GM18870 (cell line): ENCODE data around the gene HINFP.
"Not testable (repeated sequence)": the region's sequence is repeated elsewhere in the genome, so short reads cannot be mapped to it uniquely, and the experiment has no call there.

Experiments
- ATAC-seq: cut with Tn5 transposase; IDR thresholded peaks from one replicate; pipeline ENCODE4 v1.9.1; 2021; ENCODE audit warnings: moderate library complexity; ENCODE audit not compliant: unreplicated experiment

The HINFP gene

DNA sequence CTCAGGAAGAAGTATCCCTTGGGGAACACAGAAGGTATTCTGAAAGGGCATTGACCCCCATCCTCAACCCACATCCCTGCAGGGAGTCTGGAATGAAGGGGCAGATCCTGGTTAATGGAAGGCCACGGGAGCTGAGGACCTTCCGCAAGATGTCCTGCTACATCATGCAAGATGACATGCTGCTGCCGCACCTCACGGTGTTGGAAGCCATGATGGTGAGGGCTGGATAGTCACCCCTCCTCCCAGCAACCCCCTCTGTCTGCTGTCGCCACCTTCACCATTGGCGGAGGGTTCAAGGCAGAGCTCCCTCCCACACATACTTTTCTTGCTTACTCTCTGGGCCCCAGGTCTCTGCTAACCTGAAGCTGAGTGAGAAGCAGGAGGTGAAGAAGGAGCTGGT lies 32.8 kb downstream of the HINFP start:
- ATAC-seq, result no peak

DNA sequence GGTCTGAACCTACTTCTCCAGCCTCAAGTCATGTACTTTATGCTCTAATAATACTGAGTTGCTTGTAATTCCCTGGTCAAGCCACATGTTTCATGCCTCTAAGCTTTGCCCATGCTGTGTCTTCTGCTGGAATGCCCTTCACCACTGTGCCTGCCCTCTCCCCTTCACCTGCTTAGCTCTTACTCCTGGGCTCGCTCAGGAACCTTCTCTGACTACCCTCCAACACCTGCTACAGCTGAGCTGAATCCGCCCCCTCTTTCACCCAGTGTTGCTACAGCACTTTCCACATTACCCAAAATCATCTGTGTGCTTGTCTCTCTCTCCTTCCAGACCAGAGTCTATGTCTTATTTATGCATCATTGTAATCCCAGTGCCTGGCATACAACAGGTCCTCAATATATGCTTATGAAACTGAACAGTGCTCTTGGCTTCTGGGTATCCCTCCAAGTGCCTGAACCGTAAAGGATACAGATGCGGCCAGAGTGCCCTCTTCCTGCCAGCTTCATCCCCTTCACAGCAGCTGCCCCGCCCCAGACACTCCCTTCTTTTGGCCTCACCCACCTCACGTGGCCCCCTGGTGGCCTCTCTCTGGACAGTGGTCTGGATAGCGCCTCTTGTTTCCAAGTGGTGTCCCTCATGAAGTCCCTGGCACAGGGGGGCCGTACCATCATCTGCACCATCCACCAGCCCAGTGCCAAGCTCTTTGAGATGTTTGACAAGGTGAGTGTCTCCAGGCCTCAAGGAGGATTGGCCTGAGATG lies 34.5 kb downstream of the HINFP start:
- ATAC-seq, result no peak

DNA sequence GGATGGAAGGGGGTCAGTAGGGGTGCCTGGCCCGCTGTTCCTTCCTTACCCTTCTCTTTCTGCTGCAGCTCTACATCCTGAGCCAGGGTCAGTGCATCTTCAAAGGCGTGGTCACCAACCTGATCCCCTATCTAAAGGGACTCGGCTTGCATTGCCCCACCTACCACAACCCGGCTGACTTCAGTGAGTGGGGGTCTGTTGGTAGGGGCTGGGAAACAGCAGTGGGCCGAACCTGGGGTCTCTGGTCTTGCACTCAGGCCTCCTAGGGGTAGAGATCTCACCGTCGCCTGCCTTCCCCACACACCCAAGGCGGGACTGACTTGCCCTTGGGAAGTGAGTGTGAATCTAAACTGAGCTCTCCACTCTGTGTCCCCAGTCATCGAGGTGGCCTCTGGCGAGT lies 35.1 kb downstream of the HINFP start:
- ATAC-seq, result no peak

DNA sequence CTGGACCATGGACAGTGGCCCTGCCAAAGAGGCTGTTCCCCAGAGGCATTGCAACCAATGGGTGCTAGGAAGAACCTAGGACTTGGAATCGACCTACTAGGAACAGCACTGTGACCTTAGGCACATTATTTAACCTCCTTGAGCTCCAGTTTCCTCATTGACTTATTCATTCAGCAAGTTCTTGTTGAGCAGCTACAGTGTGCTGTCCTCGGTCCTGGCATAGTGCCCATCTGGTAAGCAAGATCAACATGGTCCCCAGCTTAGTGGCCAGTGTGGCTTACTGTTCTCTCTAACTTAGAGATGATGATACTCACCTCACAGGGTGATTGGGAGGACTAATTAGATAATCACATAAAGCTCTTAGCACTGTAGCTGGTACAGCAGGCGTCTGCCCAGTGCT lies 35.7 kb downstream of the HINFP start:
- ATAC-seq, result no peak

DNA sequence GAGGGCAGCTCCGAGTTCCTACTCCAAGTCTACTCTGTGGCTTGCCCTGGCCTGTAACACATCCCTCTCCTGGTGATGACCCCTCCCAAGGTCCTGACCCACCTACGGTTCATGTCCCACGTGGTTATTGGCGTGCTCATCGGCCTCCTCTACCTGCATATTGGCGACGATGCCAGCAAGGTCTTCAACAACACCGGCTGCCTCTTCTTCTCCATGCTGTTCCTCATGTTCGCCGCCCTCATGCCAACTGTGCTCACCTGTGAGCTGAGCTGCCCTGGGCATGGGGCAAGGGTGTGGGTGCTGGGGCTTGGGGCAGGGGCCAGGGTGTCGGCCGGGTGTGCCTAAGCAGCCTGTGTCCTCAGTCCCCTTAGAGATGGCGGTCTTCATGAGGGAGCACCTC lies 37.1 kb downstream of the HINFP start:
- ATAC-seq, result no peak

DNA sequence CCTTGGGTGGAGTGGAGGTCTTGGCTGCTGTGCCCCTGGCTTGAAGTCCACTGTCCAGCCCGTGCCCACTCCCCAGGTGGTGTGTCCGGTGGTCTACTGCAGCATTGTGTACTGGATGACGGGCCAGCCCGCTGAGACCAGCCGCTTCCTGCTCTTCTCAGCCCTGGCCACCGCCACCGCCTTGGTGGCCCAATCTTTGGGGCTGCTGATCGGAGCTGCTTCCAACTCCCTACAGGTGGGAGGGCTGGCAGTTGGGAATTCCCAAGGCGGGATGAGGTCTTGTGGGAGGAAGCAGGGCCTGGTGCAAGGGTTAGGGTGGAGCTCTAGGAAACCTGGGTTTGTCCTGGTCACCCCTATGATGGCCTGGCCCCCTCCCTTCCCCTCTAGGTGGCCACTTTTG lies 38.8 kb downstream of the HINFP start:
- ATAC-seq, result no peak

DNA sequence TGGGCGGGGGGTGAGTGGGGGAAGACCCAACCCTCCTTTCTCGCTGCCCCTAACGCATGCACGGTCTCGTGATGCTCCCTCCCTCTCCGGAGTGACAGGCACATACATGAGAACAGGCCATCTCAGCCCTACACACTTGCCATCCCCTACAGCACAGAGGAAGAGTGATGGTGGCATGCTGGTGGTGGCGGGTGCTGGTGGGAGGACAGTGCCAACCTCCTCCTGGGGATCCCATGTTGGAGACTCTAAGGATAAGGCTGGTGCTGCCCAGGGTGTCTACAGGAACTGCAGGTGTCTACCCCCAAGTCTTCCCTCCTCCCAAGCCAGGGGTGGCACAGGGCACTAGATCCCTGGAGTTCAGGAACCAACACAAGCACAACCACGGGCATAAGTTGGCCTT lies 40.5 kb downstream of the HINFP start:
- no peak for ATAC-seq

DNA sequence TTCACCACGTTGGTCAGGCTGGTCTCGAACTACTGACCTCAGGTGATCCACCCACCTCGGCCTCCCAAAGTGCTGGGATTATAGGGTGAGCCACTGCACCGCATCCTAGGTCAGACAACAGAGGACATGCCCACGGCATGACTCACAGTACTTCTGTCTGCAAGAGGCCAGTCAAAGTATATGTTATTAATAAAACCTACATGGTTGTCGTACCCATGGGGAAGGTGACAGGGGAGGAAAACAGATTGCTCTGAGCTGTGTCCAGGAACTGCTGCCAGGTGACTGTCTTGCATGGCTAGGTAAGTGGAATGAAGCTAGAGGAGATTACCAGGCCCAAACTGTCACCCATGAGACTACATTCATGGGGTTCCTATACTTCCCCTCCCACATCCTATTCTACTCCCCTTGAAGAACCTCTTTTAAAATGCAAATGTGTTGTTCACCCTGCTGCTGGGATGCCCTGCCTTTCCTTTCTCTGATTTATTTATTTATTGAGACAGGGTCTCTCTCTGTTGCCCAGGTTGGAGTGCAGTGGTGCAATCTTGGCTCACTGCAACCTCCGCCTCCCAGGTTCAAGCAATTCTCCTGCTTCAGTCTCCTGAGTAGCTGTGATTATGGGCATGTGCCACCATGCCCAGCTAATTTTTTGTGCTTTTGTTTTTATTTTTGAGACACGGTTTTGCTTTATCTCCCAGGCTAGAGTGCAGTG lies 45.1 kb downstream of the HINFP start:
- ATAC-seq, result no peak

DNA sequence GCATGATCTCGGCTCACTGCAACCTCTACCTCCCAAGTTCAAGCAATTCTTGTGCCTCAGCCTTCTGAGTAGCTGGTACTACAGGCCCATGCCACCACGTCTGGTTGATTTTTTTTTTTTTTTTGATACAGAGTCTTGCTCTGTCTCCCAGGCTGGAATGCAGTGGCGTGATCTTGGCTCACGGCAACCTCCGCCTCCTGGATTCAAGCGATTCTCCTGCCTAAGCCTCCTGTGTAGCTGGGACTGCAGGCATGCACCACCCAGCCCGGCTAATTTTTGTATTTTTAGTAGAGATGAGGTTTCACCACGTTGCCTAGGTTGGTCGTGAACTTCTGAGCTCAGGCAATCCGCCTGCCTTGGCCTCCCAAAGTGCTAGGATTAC lies 45.7 kb downstream of the HINFP start:
- not testable (repeated sequence) for ATAC-seq

DNA sequence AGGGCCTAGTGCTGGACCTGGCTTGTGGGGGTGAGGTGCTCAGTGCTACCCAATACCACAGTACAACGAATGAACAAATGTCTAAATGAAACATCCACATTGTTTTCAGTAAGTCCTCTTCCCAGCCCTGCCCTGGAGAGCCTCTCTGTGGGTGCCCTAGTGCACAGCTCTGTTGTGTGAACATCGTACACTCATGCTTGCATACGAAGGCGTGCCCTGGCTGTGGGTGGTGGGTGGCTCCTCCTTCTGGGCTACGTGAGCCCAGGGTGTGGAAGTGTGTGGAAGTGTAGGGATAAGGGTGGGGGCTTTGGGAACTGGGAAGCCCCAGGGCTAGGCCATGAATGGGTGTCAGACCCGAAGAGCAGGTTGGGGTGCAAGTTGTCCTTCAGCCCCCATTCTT lies 46.6 kb downstream of the HINFP start:
- ATAC-seq, result no peak

DNA sequence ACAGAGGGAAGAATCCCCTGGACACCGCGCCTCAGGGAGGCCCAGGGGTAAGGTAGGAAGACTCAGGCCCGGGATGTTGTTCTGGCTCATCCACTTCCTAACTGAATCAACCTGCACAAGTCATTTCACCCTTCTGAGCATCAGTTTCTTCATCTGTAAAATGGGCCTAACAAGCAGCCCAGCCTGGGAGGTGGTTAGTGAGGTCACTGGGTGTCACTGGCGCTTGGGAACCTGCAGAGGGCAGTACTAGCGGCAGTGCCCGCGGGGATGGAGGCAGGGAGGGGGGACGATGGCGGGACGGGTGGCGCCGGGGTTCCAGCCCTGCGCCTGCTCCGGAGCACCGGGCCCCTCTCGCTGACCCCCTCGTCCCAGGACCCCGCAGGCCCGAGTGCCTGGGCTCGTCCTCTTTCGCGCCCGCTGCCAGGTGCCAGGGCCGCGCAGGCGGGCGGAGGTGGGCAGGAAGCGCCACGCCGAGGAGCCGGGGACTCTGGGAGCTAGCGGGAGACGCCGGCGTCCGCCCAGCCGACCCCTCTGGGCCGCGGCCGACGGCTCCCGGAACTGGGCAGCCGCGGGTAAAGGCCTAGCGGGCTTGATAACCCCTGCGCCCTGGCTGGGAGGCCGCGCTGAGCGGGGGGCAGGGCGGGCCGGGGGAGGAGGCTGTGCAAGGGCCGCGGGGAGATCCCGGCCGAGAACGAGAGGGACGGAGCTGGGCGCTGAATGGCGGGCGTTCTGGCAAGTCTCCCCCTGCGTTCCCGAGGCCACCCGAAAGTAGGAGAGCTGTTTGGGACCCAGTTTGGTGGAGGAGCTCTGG lies 47.3 kb downstream of the HINFP start, which contains the start of gene NLRX1:
NLRX1 (plus strand) TSS at position 255 of the 811 bp plus-strand sequence. CDS start 2,679 bp downstream, outside the sequence.
- no peak for ATAC-seq

DNA sequence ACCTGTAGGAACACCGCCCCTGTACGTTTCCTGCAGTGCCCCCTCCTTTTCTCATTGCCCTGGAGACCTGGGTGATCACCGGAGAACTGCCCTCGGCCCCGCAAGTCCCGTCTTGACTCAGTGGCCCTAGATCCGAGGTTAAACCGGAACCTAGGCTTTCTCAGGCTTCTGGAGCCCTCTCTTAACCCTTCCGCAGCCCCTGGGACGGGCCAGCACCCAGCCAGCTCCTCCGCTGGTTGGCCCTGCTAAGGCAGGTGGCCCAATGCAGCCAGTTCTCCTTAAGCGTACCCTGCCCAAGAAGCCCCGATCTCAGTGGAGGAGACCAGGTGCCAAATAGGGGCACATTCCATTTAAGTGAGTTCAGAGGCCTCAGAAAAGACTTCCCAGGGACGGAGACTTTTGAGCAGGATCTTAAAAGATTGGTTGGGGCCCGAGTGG lies 47.9 kb downstream of the HINFP start:
- ATAC-seq, result no peak

DNA sequence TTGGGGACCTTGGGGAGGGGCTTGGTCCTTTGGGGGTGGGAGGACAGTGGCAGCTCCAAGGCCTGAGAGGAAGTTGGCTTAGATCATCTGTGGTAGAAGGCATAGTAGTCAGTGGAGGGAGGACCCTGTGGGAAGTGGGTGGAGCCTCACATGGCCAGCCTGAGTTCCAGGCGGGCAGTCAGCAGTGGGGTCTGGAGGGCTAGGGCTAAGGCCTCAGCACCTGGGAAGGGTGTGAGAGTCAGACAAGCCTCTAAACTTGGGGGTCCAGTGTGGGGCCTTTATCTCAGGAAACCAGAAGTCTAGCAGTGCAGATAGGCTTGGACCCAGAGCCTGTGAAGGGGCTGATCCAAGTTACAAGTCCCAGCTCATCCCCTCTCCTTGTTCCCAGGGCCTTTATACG lies 51.1 kb downstream of the HINFP start:
- ATAC-seq, result no peak

DNA sequence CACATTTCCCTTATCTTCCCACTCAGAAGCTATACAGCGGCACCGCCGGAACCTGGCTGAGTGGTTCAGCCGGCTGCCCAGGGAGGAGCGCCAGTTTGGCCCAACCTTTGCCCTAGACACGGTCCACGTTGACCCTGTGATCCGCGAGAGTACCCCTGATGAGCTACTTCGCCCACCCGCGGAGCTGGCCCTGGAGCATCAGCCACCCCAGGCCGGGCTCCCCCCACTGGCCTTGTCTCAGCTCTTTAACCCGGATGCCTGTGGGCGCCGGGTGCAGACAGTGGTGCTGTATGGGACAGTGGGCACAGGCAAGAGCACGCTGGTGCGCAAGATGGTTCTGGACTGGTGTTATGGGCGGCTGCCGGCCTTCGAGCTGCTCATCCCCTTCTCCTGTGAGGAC lies 52.1 kb downstream of the HINFP start:
- no peak for ATAC-seq

DNA sequence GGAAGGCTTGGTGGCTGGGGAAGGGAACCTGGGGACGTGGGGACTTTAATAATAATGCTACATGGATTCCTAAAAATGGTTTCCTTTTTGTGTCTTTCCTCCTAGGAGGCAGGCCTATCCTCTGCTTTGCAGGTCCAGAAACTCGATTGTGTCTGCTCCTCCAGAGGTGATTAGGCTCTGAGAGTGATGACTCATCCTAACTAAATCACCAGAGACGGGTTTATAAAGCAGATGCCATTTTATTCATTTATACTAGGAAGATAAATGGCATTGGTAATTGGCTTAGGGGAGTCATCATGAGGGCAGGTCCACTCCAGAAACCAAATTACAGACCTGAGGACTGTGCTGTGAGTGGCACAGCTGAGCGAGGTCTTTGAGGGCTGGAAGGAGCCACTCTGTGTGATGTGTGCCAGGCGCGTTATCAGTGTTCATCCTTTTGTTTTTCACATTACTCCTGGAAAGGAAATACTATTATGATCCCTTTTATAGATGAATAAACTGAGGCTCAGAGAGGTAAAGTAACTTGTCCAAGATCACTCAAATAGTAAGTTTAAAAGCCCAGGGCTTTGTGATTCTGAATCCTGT lies 54.2 kb downstream of the HINFP start:
- ATAC-seq, result no peak

DNA sequence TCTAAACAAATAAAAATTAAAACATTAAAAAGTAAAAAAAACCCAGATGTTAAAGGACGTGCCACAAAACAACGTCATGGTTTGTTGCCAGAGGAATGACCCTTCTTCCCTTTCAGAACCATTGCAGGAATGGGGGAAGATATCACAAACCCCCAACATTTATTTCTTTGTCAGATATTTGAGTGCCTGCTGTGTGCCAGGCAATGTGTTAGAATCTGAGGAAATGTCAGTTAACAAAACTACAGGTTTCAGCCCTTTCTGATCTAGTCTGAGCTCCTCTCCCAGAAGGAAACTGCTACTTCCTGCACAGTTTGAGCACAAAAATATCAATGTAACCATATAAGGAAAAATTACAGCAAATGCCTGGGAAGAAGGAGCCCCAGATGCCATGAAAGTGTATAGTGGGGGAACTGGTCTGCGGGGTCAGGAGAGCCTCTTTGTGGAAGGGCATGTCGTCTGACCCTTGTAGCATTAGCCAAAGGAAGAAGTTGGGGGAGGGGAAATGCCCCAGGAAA lies 56.8 kb downstream of the HINFP start:
- no peak for ATAC-seq

DNA sequence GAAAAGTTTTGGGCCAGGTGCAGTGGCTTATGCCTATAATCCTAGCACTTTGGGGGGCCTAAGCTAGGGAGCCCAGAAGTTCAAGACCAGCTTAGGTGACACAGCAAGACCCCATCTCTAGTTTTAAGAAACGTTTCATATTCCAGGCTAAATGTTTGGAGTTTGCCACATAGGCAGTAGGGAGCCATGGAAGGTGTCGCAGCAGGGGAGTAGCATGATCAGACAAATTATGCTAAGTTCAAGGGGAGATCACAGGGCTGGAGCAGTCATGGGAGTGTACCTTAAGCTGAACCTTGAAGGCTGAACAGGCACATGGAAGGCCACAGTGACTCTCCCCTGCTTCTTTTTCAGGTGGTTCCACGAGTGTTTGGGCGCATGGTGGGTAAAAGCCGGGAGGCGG lies 58.0 kb downstream of the HINFP start:
- ATAC-seq, result no peak

DNA sequence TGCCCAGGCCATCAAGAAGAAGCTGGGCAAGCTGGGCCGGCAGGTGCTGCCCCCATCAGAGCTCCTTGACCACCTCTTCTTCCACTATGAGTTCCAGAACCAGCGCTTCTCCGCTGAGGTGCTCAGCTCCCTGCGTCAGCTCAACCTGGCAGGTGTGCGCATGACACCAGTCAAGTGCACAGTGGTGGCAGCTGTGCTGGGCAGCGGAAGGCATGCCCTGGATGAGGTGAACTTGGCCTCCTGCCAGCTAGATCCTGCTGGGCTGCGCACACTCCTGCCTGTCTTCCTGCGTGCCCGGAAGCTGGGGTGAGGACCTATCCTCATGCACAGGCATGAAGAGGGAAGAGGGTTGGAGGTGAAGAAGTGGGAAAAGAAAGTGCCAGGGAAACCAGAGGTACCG lies 58.6 kb downstream of the HINFP start:
- no peak for ATAC-seq

DNA sequence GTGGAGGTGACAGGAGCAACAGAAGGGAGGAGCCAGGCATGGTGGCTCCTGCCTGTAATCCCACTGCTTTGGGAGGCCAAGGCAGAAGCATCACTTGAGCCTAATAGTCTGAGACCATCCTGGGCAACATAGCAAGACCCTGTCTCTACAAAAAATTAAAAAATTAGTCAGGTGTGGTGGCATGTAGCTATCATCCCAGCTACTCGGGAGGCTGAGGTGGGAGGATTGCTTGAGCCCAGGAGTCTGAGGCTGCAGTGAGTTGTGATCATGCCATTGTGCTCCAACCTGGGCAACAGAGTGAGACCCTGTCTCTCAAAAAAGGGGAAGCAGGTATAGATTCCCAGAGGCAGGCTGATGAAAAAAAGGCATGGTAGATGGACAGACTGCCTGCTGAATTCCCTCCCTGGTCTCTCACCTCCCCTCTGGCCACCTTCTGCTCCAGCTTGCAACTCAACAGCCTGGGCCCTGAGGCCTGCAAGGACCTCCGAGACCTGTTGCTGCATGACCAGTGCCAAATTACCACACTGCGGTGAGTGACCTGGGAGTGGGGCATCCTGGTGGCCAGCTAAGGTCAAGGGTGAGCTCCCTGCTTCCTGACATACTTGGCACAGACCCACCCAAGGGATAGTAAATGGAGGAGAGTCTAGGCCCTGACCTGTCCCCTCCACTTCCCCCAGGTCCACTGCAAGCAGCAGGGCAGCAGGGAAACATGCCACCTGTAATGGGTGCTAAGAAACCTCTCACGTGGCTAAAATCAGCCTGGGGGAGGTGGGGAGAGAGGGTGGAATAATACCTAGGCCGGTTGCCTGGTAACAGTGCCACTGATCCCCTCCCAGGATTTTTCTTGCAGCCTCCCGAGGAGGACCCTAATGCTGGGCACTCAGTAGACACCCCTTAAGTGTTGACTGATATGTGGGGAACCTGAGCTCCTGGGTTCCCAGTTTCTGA lies 59.6 kb downstream of the HINFP start:
- ATAC-seq, result no peak
